Keratinocyte (primary cell): ENCODE measurements around the gene TMEM18. TPM values are rescaled to one million over a fixed set of nuclear protein-coding genes. Genes with fewer than 3 reads are reported as not detected.

Experiments
- DNase-seq: peaks from one replicate; pipeline ENCODE4 v3.0.0-alpha.2; 2011; ENCODE audit warnings: low read depth, missing footprints, low spot score
- FAIRE-seq: peaks from 2 replicates; lab custom pipeline; 2011; peaks lifted over from hg19 to GRCh38; lab: Jason Lieb, UNC
- H2AFZ ChIP-seq: 2 replicates; pipeline ENCODE4 v1.6.0; 2012; ENCODE audit warnings: low read length, control low read depth, inconsistent platforms; ENCODE audit not compliant: control insufficient read depth
- H3K27ac ChIP-seq: 2 replicates; pipeline ENCODE4 v1.5.1; 2011; ENCODE audit warnings: low read length; ENCODE audit not compliant: control insufficient read depth, insufficient read depth
- H3K27me3 ChIP-seq: 3 replicates; pipeline ENCODE4 v1.6.0; 2011; ENCODE audit warnings: low read length; ENCODE audit not compliant: control insufficient read depth, insufficient read depth; ENCODE audit errors: extremely low read depth
- H3K36me3 ChIP-seq, 2 experiments: 2 replicates in 1 of 2; 3 replicates in 1 of 2; pipeline ENCODE4 v1.5.1; 2011; ENCODE audit warnings: low read length in 2 of 2, mild to moderate bottlenecking in 1 of 2; ENCODE audit not compliant: control insufficient read depth in 2 of 2, insufficient read depth in 2 of 2; ENCODE audit errors: extremely low read depth in 1 of 2
- H3K4me1 ChIP-seq: 3 replicates; pipeline ENCODE4 v1.5.1; 2011; ENCODE audit warnings: low read length; ENCODE audit not compliant: control insufficient read depth, insufficient read depth; ENCODE audit errors: extremely low read depth
- H3K4me2 ChIP-seq: 3 replicates; pipeline ENCODE4 v1.6.0; 2011; ENCODE audit warnings: low read depth, low read length; ENCODE audit not compliant: control insufficient read depth, insufficient read depth; ENCODE audit errors: extremely low read depth
- H3K4me3 ChIP-seq, 3 experiments: fragments of 200-600 bp in 1 of 3; sonication (generic) in 1 of 3; 2 replicates in 2 of 3; 3 replicates in 1 of 3; pipeline ENCODE4 v1.5.1; 2011 to 2016; ENCODE audit warnings: low read length in 3 of 3, mild to moderate bottlenecking in 3 of 3, control low read depth in 2 of 3, inconsistent platforms in 1 of 3, low read depth in 1 of 3, mixed read lengths in 1 of 3, mixed run types in 1 of 3, moderate library complexity in 1 of 3; ENCODE audit not compliant: control insufficient read depth in 2 of 3, insufficient read depth in 2 of 3; ENCODE audit errors: extremely low read depth in 1 of 3
- H3K79me2 ChIP-seq: 2 replicates; pipeline ENCODE4 v1.6.0; 2012; ENCODE audit warnings: low read length; ENCODE audit not compliant: control insufficient read depth, insufficient read depth
- H3K9ac ChIP-seq: 3 replicates; pipeline ENCODE4 v1.6.0; 2011; ENCODE audit warnings: low read length; ENCODE audit not compliant: control insufficient read depth, insufficient read depth; ENCODE audit errors: extremely low read depth
- H3K9me1 ChIP-seq: 3 replicates; pipeline ENCODE4 v1.6.0; 2011; ENCODE audit warnings: low read length; ENCODE audit not compliant: control insufficient read depth, insufficient read depth; ENCODE audit errors: extremely low read depth
- H3K9me3 ChIP-seq: 2 replicates; pipeline ENCODE4 v1.5.1; 2012; ENCODE audit warnings: low read depth, low read length; ENCODE audit not compliant: control insufficient read depth
- H4K20me1 ChIP-seq: 3 replicates; pipeline ENCODE4 v1.6.0; 2011; ENCODE audit warnings: low read length; ENCODE audit not compliant: control insufficient read depth, insufficient read depth; ENCODE audit errors: extremely low read depth
- EZH2 ChIP-seq: IDR thresholded peaks from one replicate; pipeline ENCODE4 v1.6.1; 2012; ENCODE audit warnings: inconsistent platforms, mild to moderate bottlenecking, low read length, moderate library complexity
- dilution Hi-C: fragments of 300-500 bp; cut with MboI; formaldehyde crosslinking; loops from one replicate; pipeline ENCODE4 v1.7.0; 2020; ENCODE audit warnings: low sequenced_read_pairs; ENCODE audit not compliant: extremely low pct_ligation_motif_present
- polyA plus RNA-seq, 5 experiments: library from polyadenylated mRNA; depleted of rRNA in 3 of 5; stranded (reverse) in 3 of 5; stranded (forward) in 1 of 5; unstranded in 1 of 5; fragments of >200 nt; gene quantifications; 1 replicate in 1 of 5; 2 replicates in 3 of 5; 3 replicates in 1 of 5; pipeline versions ENCODE4 v1.2.1 to v1.2.3, GENCODE V29; 2011 to 2012; ENCODE audit warnings: missing spikeins in 2 of 5, low read depth in 1 of 5, low replicate concordance in 1 of 5
- TF ChIP-seq, protein P1 (sequence below), 3 experiments: IDR thresholded peaks in 1 of 3; conservative IDR thresholded peaks in 1 of 3; optimal IDR thresholded peaks in 1 of 3; 2 replicates in 2 of 3; 3 replicates in 1 of 3; pipeline versions ENCODE3 to v1.5.1; 2011; ENCODE audit warnings: low read length in 3 of 3, mild to moderate bottlenecking in 3 of 3, moderate library complexity in 2 of 3, control low read depth in 1 of 3, inconsistent platforms in 1 of 3; ENCODE audit not compliant: insufficient read depth in 2 of 3; ENCODE audit errors: extremely low read depth in 1 of 3

TMEM18 gene
- polyA plus RNA-seq, 1 donor (not counting 4 experiments of a cell fraction or from before 2014, with no cell fraction given) = 27.7 TPM

DNA sequence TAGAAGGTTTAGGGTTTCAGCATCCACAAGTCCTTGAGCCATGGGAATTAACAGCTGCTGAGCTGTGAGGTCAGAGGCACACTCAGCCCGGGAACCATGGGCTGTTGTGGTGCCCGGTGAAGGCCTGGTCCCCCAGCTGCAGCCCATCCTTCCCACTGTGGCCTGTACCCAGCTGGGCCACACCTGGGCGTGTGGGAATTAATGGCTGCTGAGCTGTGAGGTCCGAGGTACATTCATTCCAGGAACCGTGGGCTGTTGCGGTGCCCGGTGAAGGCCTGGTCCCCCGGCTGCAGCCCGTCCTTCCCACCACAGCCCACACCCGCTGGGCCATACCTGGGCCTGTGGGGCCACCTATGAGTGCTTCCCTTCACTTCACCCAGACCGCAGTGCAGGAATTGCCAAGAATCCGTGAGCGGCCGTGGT lies 25.2 kb downstream of the TMEM18 start:
- no peak for FAIRE-seq
- H3K4me2 ChIP-seq = no peak overlapping the region
- no peaks in the 10 kb centered on the region for H3K27me3 ChIP-seq
- no peak for DNase-seq
- no peak overlapping the region for H3K4me3 ChIP-seq
- no peaks in the 10 kb centered on the region for H3K79me2 ChIP-seq
- no peaks in the 10 kb centered on the region for H3K9me3 ChIP-seq
- H3K9me1 ChIP-seq = no peaks in the 10 kb centered on the region
- no peaks in the 10 kb centered on the region for H3K36me3 ChIP-seq
- no peak overlapping the region for H2AFZ ChIP-seq
- H3K27ac ChIP-seq = no peak overlapping the region
- TF ChIP-seq EZH2 = no peak
- TF ChIP-seq, protein P1, sequence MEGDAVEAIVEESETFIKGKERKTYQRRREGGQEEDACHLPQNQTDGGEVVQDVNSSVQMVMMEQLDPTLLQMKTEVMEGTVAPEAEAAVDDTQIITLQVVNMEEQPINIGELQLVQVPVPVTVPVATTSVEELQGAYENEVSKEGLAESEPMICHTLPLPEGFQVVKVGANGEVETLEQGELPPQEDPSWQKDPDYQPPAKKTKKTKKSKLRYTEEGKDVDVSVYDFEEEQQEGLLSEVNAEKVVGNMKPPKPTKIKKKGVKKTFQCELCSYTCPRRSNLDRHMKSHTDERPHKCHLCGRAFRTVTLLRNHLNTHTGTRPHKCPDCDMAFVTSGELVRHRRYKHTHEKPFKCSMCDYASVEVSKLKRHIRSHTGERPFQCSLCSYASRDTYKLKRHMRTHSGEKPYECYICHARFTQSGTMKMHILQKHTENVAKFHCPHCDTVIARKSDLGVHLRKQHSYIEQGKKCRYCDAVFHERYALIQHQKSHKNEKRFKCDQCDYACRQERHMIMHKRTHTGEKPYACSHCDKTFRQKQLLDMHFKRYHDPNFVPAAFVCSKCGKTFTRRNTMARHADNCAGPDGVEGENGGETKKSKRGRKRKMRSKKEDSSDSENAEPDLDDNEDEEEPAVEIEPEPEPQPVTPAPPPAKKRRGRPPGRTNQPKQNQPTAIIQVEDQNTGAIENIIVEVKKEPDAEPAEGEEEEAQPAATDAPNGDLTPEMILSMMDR (optimal IDR thresholded peaks at IDR 0.05 in 1 of 3, IDR thresholded peaks at IDR 0.05 in 1 of 3, conservative IDR thresholded peaks at IDR 0.05 in 1 of 3; ENCODE audit: extremely low read depth in 1 of 3, insufficient read depth in 2 of 3, low read length in 3 of 3) = no peak
- H3K4me1 ChIP-seq = no peaks in the 10 kb centered on the region
- H3K9ac ChIP-seq = no peak overlapping the region
- dilution Hi-C loops = no loop called here
- no peaks in the 10 kb centered on the region for H4K20me1 ChIP-seq

DNA sequence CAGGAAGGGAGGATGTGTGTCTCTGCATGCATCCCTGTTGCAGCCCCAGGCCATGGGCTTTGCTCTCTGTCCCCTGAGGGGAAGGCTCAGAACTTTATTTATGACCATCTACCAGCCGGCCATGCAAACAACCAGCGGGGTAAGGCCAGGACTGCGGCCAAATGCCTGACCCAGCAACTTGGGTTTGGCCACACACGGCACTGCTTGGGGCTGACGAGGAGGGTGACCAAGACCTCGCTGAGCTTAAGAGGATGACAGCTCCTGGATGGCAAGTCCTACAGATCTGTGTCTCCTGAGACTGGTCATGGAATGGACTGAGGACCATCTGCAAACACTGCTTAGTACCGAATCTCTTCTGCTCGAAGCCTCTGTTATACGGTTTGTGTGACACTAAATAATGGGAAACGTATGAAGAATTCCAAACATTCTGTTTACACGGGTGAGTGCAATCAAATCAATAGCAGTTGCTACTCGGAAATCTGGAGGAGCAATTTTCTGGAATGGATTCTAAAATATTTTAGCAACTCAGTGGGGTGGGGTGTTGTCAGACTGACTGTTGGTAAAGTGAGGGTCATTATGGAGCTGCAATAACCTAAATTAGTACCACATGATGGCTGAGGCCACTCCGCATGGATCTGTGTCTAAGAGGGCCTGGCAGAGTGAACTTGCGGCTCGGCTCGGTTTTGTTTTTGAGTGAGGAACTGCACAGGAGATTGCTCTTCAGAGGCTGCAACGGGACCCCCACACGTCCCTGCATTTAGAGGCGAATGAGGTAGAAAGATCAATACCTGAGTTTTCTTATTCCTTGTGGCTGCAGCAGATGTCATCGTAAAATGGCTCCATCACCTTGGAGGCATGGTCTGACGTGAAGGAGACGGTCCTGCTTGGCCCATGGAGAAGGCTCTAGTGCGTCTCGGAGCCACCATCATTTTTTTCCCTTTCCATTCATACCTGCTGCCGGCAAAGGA lies 26.6 kb downstream of the TMEM18 start:
- no peaks in the 10 kb centered on the region for H3K27me3 ChIP-seq

More for the DNA sequence above, 26.6 kb downstream of the TMEM18 start:
- Histone ChIP-seq H2AFZ (no peak overlapping the region), H3K9me3 (no peaks in the 10 kb centered on the region), H4K20me1 (no peaks in the 10 kb centered on the region), H3K79me2 (no peaks in the 10 kb centered on the region), H3K4me3 (no peak overlapping the region), H3K36me3 (no peaks in the 10 kb centered on the region), H3K4me2 (no peak overlapping the region), H3K27ac (no peak overlapping the region), H3K4me1 (no peaks in the 10 kb centered on the region), H3K9me1 (no peaks in the 10 kb centered on the region), H3K9ac (no peak overlapping the region)
- no peak for TF ChIP-seq EZH2
- TF ChIP-seq, protein P1 (optimal IDR thresholded peaks at IDR 0.05 in 1 of 3, IDR thresholded peaks at IDR 0.05 in 1 of 3, conservative IDR thresholded peaks at IDR 0.05 in 1 of 3; ENCODE audit: extremely low read depth in 1 of 3, insufficient read depth in 2 of 3, low read length in 3 of 3) = no peak
- dilution Hi-C loops = no loop called here
- no peak for FAIRE-seq
- no peak for DNase-seq
